ENCODE data around the gene WFDC10A. TPM values are rescaled to one million over a fixed set of nuclear protein-coding genes. Genes with fewer than 3 reads are reported as not detected.

WFDC10A gene
- total and polyA plus RNA-seq, 10 of the 15 experiments (the other 5 are each of a cell fraction or from before 2014, with no cell fraction given), result not detected

GRCh38 chr20:45670139-45670538, 40.6 kb downstream of the WFDC10A start, which contains the start of gene WFDC11:
Gene WFDC11, minus strand, starts transcription at chr20:45670239. Its CDS starts 19,639 bp downstream, at chr20:45650600.
- H3K9ac ChIP-seq (ENCODE audit: control insufficient read depth, insufficient read depth, low read length), result no peak within 1 kb of the TSS
- 9% methylated on average over 1 of the region's 1 CpG for WGBS (ENCODE audit: insufficient coverage, insufficient replicate concordance, low lambda C conversion rate, missing lambda C conversion rate)
- H3K79me2 ChIP-seq (ENCODE audit: control insufficient read depth, insufficient read depth, low read length), result no peaks in the 10 kb centered on the region
- DNase-seq (ENCODE audit: low read depth, low spot score) (no peak), ATAC-seq (no peak), FAIRE-seq (no peak)
- H3K36me3 ChIP-seq (ENCODE audit: control insufficient read depth in 2 of 2, insufficient read depth in 2 of 2, low read length in 1 of 2), result no peaks in the 10 kb centered on the region
- intact Hi-C loops (cut with micrococcal nuclease; ENCODE audit: unreplicated experiment) (no loop called here), in situ Hi-C loops (cut with MboI) (no loop called here)
- TF ChIP-seq SKIL (IDR thresholded peaks at IDR 0.05; ENCODE audit: low read depth, poor library complexity, severe bottlenecking) (no peak), POU2F2 (IDR thresholded peaks at IDR 0.05; ENCODE audit: borderline replicate concordance, low read depth, low read length) (no peak), CHD4 (IDR thresholded peaks at IDR 0.05) (no peak), RCOR1 (conservative IDR thresholded peaks at IDR 0.05; ENCODE audit: low read depth, low read length) (no peak), ELK1 (IDR thresholded peaks at IDR 0.05; ENCODE audit: low read depth, low read length) (no peak), HDAC2 (IDR thresholded peaks at IDR 0.05) (no peak), GABPA (IDR thresholded peaks at IDR 0.05; ENCODE audit: low read depth) (no peak), E2F8 (IDR thresholded peaks at IDR 0.05; ENCODE audit: low read depth, partially characterized antibody) (no peak), USF2 (IDR thresholded peaks at IDR 0.05; ENCODE audit: borderline replicate concordance, low read depth, low read length) (no peak), ZNF24 (IDR thresholded peaks at IDR 0.05) (no peak), JUNB (IDR thresholded peaks at IDR 0.05) (no peak), IKZF2 (IDR thresholded peaks at IDR 0.05) (no peak)
- H3K4me1 ChIP-seq (ENCODE audit: control insufficient read depth, insufficient read depth, low read length), result no peaks in the 10 kb centered on the region
- no peaks in the 10 kb centered on the region for H3K9me3 ChIP-seq (replicated peaks; ENCODE audit: control insufficient read depth, insufficient read depth, low read length)
- no TSS peak for BruUV-seq (replicated peaks)
- H3K27me3 ChIP-seq (replicated peaks in 1 of 2; ENCODE audit: control insufficient read depth in 2 of 2, insufficient read depth in 2 of 2, low read length in 1 of 2), result no peaks in the 10 kb centered on the region
- no peak within 1 kb of the TSS for H3K4me3 ChIP-seq
- ChIA-PET POLR2A (no interaction called here), SMC1A (ENCODE audit: uncharacterized antibody, unreplicated experiment) (no interaction called here), RAD21 (ENCODE audit: unreplicated experiment) (no interaction called here), CTCF (interaction anchor here (0.7 kb wide), 1 partner anchor 1164 kb away, joined by 3 read pairs; no protein-coding TSS in a partner anchor)
- H2AFZ ChIP-seq (ENCODE audit: control insufficient read depth, low read depth, low read length), result no peak within 1 kb of the TSS
- H3K4me2 ChIP-seq (ENCODE audit: control insufficient read depth, insufficient read depth), result no peak within 1 kb of the TSS
- no peaks in the 10 kb centered on the region for H4K20me1 ChIP-seq (ENCODE audit: control insufficient read depth, insufficient read depth)
- no peak within 1 kb of the TSS for H3K27ac ChIP-seq (ENCODE audit: control insufficient read depth, insufficient read depth)
